C4-2B (cell line): ENCODE measurements around the gene KRTAP5-6.
"Not testable (repeated sequence)": the region's sequence is repeated elsewhere in the genome, so short reads cannot be mapped to it uniquely, and the experiment has no call there.

Source experiments
- CTCF ChIP-seq: fragments of 450-650 bp; conservative IDR thresholded peaks from 2 replicates; pipeline ENCODE4 v1.5.1; 2017; ENCODE audit warnings: mild to moderate bottlenecking
- ZFX ChIP-seq: fragments of 450-650 bp; IDR thresholded peaks from 2 replicates; pipeline ENCODE4 v1.6.1; 2017

- not testable (repeated sequence) for TF ChIP-seq CTCF, ZFX
Observed at GRCh38 chr11:1683904-1684572, 13.0 kb upstream of the KRTAP5-6 start.
